ENCODE results near the gene CAPZB.
A peak's percentile ranks its signal among the peaks of the same experiment; 100 is the strongest.

CAPZB gene

GRCh38 chr1:19321071-19321470, 164.3 kb downstream of the CAPZB start:
- no peak overlapping the region for H3K4me3 ChIP-seq (ENCODE audit: low read depth, low read length)
- H3K27ac ChIP-seq (ENCODE audit: low read depth, low read length), result no peak overlapping the region
- no peak overlapping the region for H3K9ac ChIP-seq (ENCODE audit: low read depth, low read length)
- H3K36me3 ChIP-seq (ENCODE audit: control insufficient read depth, insufficient read depth, low read length), result peaks cover 46% of the 10 kb centered on the region
- no peaks in the 10 kb centered on the region for H3K9me3 ChIP-seq (ENCODE audit: control insufficient read depth, insufficient read depth, low read length)
- no peaks in the 10 kb centered on the region for H3K4me1 ChIP-seq (ENCODE audit: control insufficient read depth, insufficient read depth, low read length)
- H3K27me3 ChIP-seq (ENCODE audit: control insufficient read depth, insufficient read depth, low read length), result no peaks in the 10 kb centered on the region

GRCh38 chr1:19319196-19319595, 166.1 kb downstream of the CAPZB start:
- Histone ChIP-seq H3K27ac (ENCODE audit: low read depth, low read length) (no peak overlapping the region), H3K4me3 (ENCODE audit: low read depth, low read length) (no peak overlapping the region), H3K36me3 (ENCODE audit: control insufficient read depth, insufficient read depth, low read length) (peaks cover 29% of the 10 kb centered on the region), H3K9ac (ENCODE audit: low read depth, low read length) (no peak overlapping the region), H3K9me3 (ENCODE audit: control insufficient read depth, insufficient read depth, low read length) (no peaks in the 10 kb centered on the region), H3K27me3 (ENCODE audit: control insufficient read depth, insufficient read depth, low read length) (no peaks in the 10 kb centered on the region), H3K4me1 (ENCODE audit: control insufficient read depth, insufficient read depth, low read length) (no peaks in the 10 kb centered on the region)

- Histone ChIP-seq H3K36me3 (ENCODE audit: control insufficient read depth, insufficient read depth, low read length) (peaks cover 28% of the 10 kb centered on the region), H3K4me1 (ENCODE audit: control insufficient read depth, insufficient read depth, low read length) (0 out of 2 replicates have a peak, but pooled peaks cover 6% of the 10 kb centered on the region), H3K4me3 (ENCODE audit: low read depth, low read length) (no peak overlapping the region), H3K27me3 (ENCODE audit: control insufficient read depth, insufficient read depth, low read length) (0 out of 2 replicates have a peak, but pooled peaks cover 3% of the 10 kb centered on the region), H3K27ac (ENCODE audit: low read depth, low read length) (no peak overlapping the region), H3K9me3 (ENCODE audit: control insufficient read depth, insufficient read depth, low read length) (no peaks in the 10 kb centered on the region), H3K9ac (ENCODE audit: low read depth, low read length) (no peak overlapping the region)
Measured at GRCh38 chr1:19317126-19317910, 168.0 kb downstream of the CAPZB start.

- Histone ChIP-seq H3K36me3 (ENCODE audit: control insufficient read depth, insufficient read depth, low read length) (peaks cover 22% of the 10 kb centered on the region), H3K4me3 (ENCODE audit: low read depth, low read length) (no peak overlapping the region), H3K27me3 (ENCODE audit: control insufficient read depth, insufficient read depth, low read length) (peaks cover 9% of the 10 kb centered on the region), H3K4me1 (ENCODE audit: control insufficient read depth, insufficient read depth, low read length) (0 out of 2 replicates have a peak, but pooled peaks cover 6% of the 10 kb centered on the region), H3K9ac (ENCODE audit: low read depth, low read length) (no peak overlapping the region), H3K27ac (ENCODE audit: low read depth, low read length) (no peak overlapping the region), H3K9me3 (ENCODE audit: control insufficient read depth, insufficient read depth, low read length) (no peaks in the 10 kb centered on the region)
Measured at GRCh38 chr1:19315378-19316198, 169.8 kb downstream of the CAPZB start.

- H3K4me3 ChIP-seq (ENCODE audit: low read depth, low read length), result no peak overlapping the region
- H3K4me1 ChIP-seq (ENCODE audit: control insufficient read depth, insufficient read depth, low read length), result 0 out of 2 replicates have a peak, but pooled peaks cover 6% of the 10 kb centered on the region
- H3K27ac ChIP-seq (ENCODE audit: low read depth, low read length), result no peak overlapping the region
- peaks cover 9% of the 10 kb centered on the region for H3K27me3 ChIP-seq (ENCODE audit: control insufficient read depth, insufficient read depth, low read length)
- H3K9ac ChIP-seq (ENCODE audit: low read depth, low read length), result no peak overlapping the region
- H3K9me3 ChIP-seq (ENCODE audit: control insufficient read depth, insufficient read depth, low read length), result no peaks in the 10 kb centered on the region
- H3K36me3 ChIP-seq (ENCODE audit: control insufficient read depth, insufficient read depth, low read length), result peaks cover 21% of the 10 kb centered on the region
Measured at GRCh38 chr1:19313961-19314882, 171.1 kb downstream of the CAPZB start.

- H3K4me3 ChIP-seq (ENCODE audit: low read depth, low read length), result no peak overlapping the region
- 0 out of 2 replicates have a peak, but pooled peaks cover 6% of the 10 kb centered on the region for H3K4me1 ChIP-seq (ENCODE audit: control insufficient read depth, insufficient read depth, low read length)
- peaks cover 17% of the 10 kb centered on the region for H3K36me3 ChIP-seq (ENCODE audit: control insufficient read depth, insufficient read depth, low read length)
- peaks cover 9% of the 10 kb centered on the region for H3K27me3 ChIP-seq (ENCODE audit: control insufficient read depth, insufficient read depth, low read length)
- H3K9ac ChIP-seq (ENCODE audit: low read depth, low read length), result no peak overlapping the region
- no peaks in the 10 kb centered on the region for H3K9me3 ChIP-seq (ENCODE audit: control insufficient read depth, insufficient read depth, low read length)
- no peak overlapping the region for H3K27ac ChIP-seq (ENCODE audit: low read depth, low read length)
Measured at GRCh38 chr1:19313636-19313959, 171.7 kb downstream of the CAPZB start.

- no peaks in the 10 kb centered on the region for H3K9me3 ChIP-seq (ENCODE audit: control insufficient read depth, insufficient read depth, low read length)
- peaks cover 9% of the 10 kb centered on the region for H3K27me3 ChIP-seq (ENCODE audit: control insufficient read depth, insufficient read depth, low read length)
- H3K36me3 ChIP-seq (ENCODE audit: control insufficient read depth, insufficient read depth, low read length), result peaks cover 19% of the 10 kb centered on the region
- 0 out of 2 replicates have a peak, but pooled peaks cover 6% of the 10 kb centered on the region for H3K4me1 ChIP-seq (ENCODE audit: control insufficient read depth, insufficient read depth, low read length)
- peak overlapping the region; percentile 87 for H3K4me3 ChIP-seq (ENCODE audit: low read depth, low read length)
- H3K27ac ChIP-seq (ENCODE audit: low read depth, low read length), result peak overlapping the region; percentile 57
- peak overlapping the region; percentile 72 for H3K9ac ChIP-seq (ENCODE audit: low read depth, low read length)
Measured at GRCh38 chr1:19312782-19313635, 172.3 kb downstream of the CAPZB start.

- H3K4me3 ChIP-seq (ENCODE audit: low read depth, low read length), result peak within 1 kb of the TSS; percentile 87
- H3K27me3 ChIP-seq (ENCODE audit: control insufficient read depth, insufficient read depth, low read length), result peaks cover 9% of the 10 kb centered on the region
- H3K9ac ChIP-seq (ENCODE audit: low read depth, low read length), result peak within 1 kb of the TSS; percentile 73
- peak within 1 kb of the TSS; percentile 57 for H3K27ac ChIP-seq (ENCODE audit: low read depth, low read length)
- H3K36me3 ChIP-seq (ENCODE audit: control insufficient read depth, insufficient read depth, low read length), result peaks cover 24% of the 10 kb centered on the region
- no peaks in the 10 kb centered on the region for H3K9me3 ChIP-seq (ENCODE audit: control insufficient read depth, insufficient read depth, low read length)
- H3K4me1 ChIP-seq (ENCODE audit: control insufficient read depth, insufficient read depth, low read length), result 0 out of 2 replicates have a peak, but pooled peaks cover 6% of the 10 kb centered on the region
Measured at GRCh38 chr1:19311931-19312781, 173.2 kb downstream of the CAPZB start, which contains the start of the genes AKR7A2 and SLC66A1. TSS of gene AKR7A2 (minus strand) at chr1:19312144. CDS start at chr1:19312124, 20 bp downstream. TSS of gene SLC66A1 (plus strand) at chr1:19312326. CDS start at chr1:19317678, 5,352 bp downstream.

GRCh38 chr1:19311503-19311930, 173.8 kb downstream of the CAPZB start:
- Histone ChIP-seq H3K27me3 (ENCODE audit: control insufficient read depth, insufficient read depth, low read length) (peaks cover 9% of the 10 kb centered on the region), H3K36me3 (ENCODE audit: control insufficient read depth, insufficient read depth, low read length) (peaks cover 29% of the 10 kb centered on the region), H3K9me3 (ENCODE audit: control insufficient read depth, insufficient read depth, low read length) (no peaks in the 10 kb centered on the region), H3K27ac (ENCODE audit: low read depth, low read length) (no peak overlapping the region), H3K4me1 (ENCODE audit: control insufficient read depth, insufficient read depth, low read length) (0 out of 2 replicates have a peak, but pooled peaks cover 6% of the 10 kb centered on the region), H3K4me3 (ENCODE audit: low read depth, low read length) (peak overlapping the region; percentile 87), H3K9ac (ENCODE audit: low read depth, low read length) (peak overlapping the region; percentile 73; the same call in 1 of the 2 replicates)

Measured in HUES48 (cell line).